IPS-18c (cell line): ENCODE measurements around the gene FXYD3.
A peak's percentile ranks its signal among the peaks of the same experiment; 100 is the strongest.
"Not testable (repeated sequence)": the region's sequence is repeated elsewhere in the genome, so short reads cannot be mapped to it uniquely, and the experiment has no call there.

Experiments
- H3K4me3 ChIP-seq: 2 replicates; pipeline ENCODE4 v1.7.0; 2013; ENCODE audit warnings: low read depth, mild to moderate bottlenecking, low read length, moderate library complexity; ENCODE audit not compliant: insufficient read depth
- H3K9me3 ChIP-seq: one replicate; pipeline ENCODE4 v1.6.1; 2013; ENCODE audit warnings: mild to moderate bottlenecking, low read length, moderate library complexity; ENCODE audit not compliant: control insufficient read depth, insufficient read depth

Gene FXYD3

DNA sequence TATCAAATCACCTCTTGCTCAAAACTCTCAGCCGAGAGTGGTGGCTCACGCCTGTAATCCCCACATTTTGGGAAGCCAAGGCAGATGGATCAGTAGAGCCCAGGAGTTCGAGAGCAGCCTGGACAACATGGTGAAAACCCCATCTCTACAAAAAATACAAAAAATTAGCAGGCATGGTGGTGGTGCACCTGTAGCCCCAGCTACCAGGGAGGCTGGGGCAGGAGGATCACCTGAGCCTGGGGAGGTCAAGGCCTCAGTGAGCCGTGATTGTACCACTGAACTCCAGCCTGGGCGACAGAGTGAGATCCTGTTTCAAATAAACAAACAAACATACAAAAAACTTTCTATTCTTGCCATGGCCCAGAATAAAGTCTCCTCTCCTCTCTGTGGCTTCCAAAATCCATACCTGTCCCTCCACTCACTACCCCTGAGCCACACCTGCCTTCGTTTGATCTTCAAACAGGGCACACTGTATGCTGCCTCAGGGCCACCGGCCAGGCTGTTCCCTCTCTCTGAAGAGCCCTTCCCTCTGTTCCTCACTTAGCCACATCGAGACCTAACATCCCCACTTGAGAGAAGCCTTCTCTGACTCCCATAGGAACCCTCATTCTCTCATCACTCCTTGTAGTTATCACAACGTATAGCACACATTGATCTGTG lies 12.9 kb downstream of the FXYD3 start:
- no peaks in the 10 kb centered on the region for H3K9me3 ChIP-seq
- H3K4me3 ChIP-seq: no peak overlapping the region

- not testable (repeated sequence) for H3K9me3 ChIP-seq, H3K4me3 ChIP-seq
Observed at GRCh38 chr19:35129724-35130274, 14.2 kb downstream of the FXYD3 start.

- Histone ChIP-seq H3K4me3 (no peak overlapping the region), H3K9me3 (no peaks in the 10 kb centered on the region)
Observed at GRCh38 chr19:35130761-35131720, 15.4 kb downstream of the FXYD3 start.

DNA sequence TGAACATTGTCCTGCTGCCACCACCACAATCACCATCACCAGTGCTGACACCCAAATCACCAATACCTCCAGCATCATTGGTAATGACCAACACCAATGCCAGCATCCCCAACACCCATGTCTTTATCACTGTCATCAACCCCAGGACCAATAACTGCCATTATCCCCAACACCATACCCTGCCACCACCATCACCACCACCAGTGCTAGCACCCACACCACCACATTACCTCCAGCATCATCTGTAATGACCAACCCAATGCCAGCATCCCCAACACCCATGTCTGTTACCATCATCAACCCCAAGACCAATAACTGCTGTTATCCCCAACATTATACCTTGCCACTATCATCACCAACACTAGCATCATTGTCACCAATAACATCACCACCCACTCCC lies 16.6 kb downstream of the FXYD3 start:
- no peaks in the 10 kb centered on the region for H3K9me3 ChIP-seq

GRCh38 chr19:35133826-35134225 lies 18.2 kb downstream of the FXYD3 start:
- Histone ChIP-seq H3K4me3 (no peak overlapping the region), H3K9me3 (no peaks in the 10 kb centered on the region)

More for the DNA sequence above, 16.6 kb downstream of the FXYD3 start:
- no peak overlapping the region for H3K4me3 ChIP-seq

DNA sequence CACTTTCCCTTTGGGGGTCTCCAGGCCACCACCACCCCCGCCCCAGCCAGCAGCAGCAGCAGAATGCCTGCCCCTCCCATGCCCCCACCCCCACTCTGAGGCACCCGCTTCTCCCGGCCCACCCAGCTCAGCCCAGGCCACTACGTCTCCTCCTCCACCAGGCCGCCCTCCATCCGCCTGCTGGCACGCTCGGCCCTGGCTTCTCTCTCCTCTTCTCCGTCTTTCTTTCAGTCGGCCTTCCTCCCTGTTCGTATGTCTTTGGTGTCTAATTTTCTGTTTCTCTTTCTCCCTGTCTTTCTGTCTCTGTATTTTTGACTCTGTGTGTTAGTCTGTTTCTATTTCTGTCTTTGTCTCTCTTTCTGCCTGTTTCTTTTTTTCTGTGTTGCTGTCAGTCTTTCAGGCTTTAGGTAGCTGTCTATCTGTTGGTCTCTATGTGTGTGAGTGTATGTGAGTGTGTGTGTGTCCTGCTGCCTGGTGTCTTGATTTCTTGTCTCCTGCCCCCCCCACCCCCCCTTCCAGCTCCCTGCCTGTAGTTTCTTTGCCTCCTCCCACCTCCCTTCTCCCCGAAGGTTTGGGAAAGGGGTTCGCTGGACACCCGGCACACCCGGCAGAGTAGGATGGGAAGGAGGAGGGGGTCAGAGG lies 19.1 kb downstream of the FXYD3 start, which contains the start of gene LGI4:
Gene LGI4 (minus strand): TSS at position 459 of the 642 bp plus-strand sequence. CDS start 379 bp downstream, at position 80.
- Histone ChIP-seq H3K4me3 (no peak within 1 kb of the TSS), H3K9me3 (no peaks in the 10 kb centered on the region)

- H3K9me3 ChIP-seq: no peaks in the 10 kb centered on the region
- no peak overlapping the region for H3K4me3 ChIP-seq
Observed at GRCh38 chr19:35135389-35135909, 19.8 kb downstream of the FXYD3 start.

GRCh38 chr19:35136231-35136630 lies 20.6 kb downstream of the FXYD3 start:
- H3K4me3 ChIP-seq: no peak overlapping the region

GRCh38 chr19:35136977-35137702 lies 21.5 kb downstream of the FXYD3 start:
- no peaks in the 10 kb centered on the region for H3K9me3 ChIP-seq
- no peak overlapping the region for H3K4me3 ChIP-seq

More at GRCh38 chr19:35136231-35136630, 20.6 kb downstream of the FXYD3 start:
- H3K9me3 ChIP-seq: no peaks in the 10 kb centered on the region

GRCh38 chr19:35138305-35138892 lies 22.8 kb downstream of the FXYD3 start, which contains the start of gene FXYD1:
Gene FXYD1 (plus strand): TSS chr19:35138824. CDS start chr19:35140080, 1,256 bp downstream.
- Histone ChIP-seq H3K9me3 (no peaks in the 10 kb centered on the region), H3K4me3 (no peak within 1 kb of the TSS; the same call in 1 of the 2 replicates)

DNA sequence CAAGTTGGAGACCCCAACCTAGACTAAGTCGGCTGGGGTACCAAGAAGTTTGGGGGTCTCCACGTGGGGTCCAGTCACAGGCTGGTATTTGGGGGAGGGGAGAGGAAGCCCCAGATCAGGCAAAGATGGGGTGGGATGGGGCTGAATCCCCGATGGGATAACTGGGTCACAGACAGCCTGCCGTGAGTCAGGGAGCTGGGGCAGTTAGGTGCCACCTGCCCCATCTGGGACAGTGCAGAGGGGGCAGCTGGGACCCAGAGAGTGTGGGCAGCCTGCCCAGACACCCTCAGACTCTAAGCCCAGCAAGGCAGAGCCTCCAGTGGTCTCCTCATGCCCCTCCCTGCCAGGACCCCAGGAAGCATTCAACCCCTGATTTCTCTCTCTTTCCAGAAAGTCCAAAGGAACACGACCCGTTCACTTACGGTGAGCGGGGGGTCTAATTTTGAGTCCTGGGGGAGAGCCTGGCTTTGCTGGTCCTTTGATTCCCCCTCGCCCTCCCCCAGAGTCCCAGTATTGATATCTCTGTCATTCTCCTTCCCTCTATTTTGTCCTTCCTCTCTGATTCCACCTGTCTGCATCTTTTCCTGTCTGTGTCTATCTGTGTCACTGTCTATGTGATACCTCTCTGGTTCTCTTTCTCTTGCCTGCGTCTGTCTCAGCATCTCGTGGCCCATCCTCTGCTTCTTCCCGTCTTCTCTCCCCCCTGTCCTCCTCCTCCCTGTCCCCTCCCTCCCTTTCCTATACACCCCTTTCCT lies 24.8 kb downstream of the FXYD3 start:
- no peak overlapping the region for H3K4me3 ChIP-seq
- no peaks in the 10 kb centered on the region for H3K9me3 ChIP-seq

DNA sequence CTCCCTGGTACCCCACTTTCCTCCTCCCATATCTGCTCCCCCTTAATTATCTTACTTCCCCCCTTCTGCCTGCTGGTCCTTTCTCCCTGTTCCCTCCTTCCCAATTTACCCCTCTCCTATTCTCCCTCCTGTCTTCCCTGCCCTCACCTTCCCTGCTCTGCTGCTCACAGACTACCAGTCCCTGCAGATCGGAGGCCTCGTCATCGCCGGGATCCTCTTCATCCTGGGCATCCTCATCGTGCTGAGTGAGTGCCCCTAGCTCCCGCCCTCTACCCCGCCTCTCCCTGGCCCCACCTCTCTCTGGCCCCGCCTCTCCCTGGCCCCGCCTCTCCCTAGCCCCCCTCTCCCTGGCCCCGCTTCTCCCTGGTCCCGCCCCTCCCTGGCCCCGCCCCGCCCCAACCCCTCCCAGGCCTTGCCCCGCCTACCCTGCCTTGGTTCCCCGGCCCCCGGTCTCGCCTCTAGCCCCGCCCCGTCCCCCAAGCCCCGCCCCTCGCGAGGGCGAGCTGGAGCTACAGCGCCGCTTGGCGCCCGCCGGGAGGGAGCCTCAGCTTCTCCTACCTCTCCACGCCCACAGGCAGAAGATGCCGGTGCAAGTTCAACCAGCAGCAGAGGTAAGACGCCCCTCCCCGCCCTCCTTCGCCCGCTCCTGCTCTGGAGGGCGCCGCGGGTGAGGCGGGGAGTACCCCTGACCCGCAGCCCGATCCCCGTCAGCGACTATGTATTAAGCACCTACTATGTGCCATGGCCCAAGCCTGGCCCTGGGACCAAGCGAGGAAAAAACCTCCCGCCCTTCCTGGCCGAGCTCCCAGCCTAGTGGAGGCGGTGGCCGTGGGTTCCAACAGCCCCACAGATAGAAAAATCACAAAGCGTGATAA lies 25.6 kb downstream of the FXYD3 start:
- H3K4me3 ChIP-seq: peak overlapping the region; percentile 64; the same call in 1 of the 2 replicates
- no peaks in the 10 kb centered on the region for H3K9me3 ChIP-seq

DNA sequence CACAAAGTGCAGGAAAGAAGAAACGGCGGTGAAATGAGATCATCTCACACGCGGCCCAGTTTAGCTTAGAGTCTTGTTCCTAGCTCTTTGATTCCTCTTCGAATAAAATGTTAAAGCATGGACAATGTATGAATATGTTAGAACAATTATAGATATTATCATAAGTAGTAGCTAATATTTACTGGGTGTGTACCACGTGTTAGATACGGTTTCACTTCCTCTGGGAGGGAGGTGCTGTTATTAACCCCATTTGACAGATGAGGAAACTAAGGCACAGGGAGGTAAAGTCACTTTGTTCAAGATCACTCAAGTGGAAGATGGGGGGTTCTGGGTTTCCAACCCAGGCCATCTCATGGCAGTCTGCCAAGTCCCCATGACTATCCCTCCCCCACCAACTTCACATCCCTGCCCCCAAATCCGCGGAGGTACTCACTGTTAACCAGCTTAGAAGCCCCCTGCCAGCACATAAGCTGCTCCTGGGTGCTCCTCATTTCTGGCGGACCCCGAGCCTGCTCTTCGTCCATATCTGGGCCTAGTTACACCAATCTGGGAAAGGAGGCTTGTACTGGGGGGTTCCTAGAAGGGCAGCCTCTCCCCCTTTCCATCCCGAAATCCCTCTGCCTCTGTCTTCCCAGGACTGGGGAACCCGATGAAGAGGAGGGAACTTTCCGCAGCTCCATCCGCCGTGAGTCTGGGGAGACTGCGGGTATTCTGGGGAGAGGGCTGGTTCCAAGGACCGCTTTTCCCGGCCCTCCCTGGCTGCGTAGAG lies 26.4 kb downstream of the FXYD3 start:
- Histone ChIP-seq H3K9me3 (no peaks in the 10 kb centered on the region), H3K4me3 (peak overlapping the region; percentile 64; the same call in 1 of the 2 replicates)

DNA sequence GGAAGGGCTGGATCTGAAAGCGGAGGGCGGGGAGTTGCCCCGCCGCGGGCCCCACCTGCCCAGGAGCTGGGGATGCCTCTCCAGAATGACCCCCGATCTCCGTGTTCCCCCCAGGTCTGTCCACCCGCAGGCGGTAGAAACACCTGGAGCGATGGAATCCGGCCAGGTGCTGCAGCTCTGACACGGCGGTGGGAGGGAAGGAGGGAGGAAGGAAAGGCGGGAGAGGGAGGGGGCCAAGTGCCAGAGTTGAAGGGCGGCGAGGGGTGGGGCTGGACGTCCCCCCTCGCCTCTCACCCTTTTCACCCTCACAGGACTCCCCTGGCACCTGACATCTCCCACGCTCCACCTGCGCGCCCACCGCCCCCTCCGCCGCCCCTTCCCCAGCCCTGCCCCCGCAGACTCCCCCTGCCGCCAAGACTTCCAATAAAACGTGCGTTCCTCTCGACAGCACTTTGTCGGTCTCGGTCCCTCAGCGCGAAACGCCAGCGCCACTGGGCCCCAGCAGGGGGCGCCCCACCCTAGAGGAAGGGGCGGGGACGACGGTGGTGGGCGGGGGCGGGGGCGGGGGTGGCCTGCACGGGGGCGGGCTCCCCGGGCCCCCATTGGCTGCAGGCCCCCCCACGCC lies 27.1 kb downstream of the FXYD3 start:
- no peaks in the 10 kb centered on the region for H3K9me3 ChIP-seq
- peak overlapping the region; percentile 64 for H3K4me3 ChIP-seq
